ENCODE measurements around the gene CLDN19. TPM values are rescaled to one million over a fixed set of nuclear protein-coding genes. Genes with fewer than 3 reads are reported as not detected.

Gene CLDN19
- total RNA-seq, 6 experiments from 2014 or later: not detected

DNA sequence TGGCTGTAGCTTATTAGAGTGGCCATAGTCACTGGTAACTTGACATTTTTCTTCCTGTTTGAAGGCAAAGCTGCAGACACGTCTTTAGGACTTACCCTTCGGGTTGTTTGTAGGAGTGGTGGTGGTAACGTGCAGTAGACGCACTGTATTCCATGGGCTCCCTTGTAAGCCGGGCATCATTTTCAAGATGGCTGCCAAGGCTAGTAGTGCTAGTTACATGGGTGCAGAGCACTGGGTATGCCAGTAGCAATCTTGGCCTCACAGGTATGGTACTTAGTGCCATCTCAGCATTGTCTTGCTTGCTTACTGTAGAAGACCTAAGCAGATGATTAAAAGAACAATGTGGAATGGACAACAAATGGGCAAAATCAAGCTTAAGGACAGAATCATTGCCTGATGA lies 55.9 kb downstream of the CLDN19 start:
- peak overlapping the region; percentile 82 for H3K27ac Mint-ChIP-seq
- TF ChIP-seq, protein P1, sequence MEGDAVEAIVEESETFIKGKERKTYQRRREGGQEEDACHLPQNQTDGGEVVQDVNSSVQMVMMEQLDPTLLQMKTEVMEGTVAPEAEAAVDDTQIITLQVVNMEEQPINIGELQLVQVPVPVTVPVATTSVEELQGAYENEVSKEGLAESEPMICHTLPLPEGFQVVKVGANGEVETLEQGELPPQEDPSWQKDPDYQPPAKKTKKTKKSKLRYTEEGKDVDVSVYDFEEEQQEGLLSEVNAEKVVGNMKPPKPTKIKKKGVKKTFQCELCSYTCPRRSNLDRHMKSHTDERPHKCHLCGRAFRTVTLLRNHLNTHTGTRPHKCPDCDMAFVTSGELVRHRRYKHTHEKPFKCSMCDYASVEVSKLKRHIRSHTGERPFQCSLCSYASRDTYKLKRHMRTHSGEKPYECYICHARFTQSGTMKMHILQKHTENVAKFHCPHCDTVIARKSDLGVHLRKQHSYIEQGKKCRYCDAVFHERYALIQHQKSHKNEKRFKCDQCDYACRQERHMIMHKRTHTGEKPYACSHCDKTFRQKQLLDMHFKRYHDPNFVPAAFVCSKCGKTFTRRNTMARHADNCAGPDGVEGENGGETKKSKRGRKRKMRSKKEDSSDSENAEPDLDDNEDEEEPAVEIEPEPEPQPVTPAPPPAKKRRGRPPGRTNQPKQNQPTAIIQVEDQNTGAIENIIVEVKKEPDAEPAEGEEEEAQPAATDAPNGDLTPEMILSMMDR (IDR thresholded peaks at IDR 0.05): no peak

More for the DNA sequence above, 55.9 kb downstream of the CLDN19 start:
- Mint-ChIP-seq H3K4me1 (ENCODE audit: low read depth) (peaks cover 80% of the 10 kb centered on the region), H3K4me3 (peak overlapping the region; percentile 99), H3K36me3 (ENCODE audit: low read depth) (peaks cover 31% of the 10 kb centered on the region), H3K9me3 (no peaks in the 10 kb centered on the region), H3K27me3 (ENCODE audit: insufficient read depth) (peaks cover 6% of the 10 kb centered on the region)
- peak; percentile 20 for DNase-seq

Other genes starting within 250 kb of the CLDN19 start
- 10 to 100 TPM; 30.0 to 45.6 (median 40.0) TPM for gene PPIH, start 81.8 kb downstream of the CLDN19 start, total RNA-seq (2021; fragmentation: NEBNext Ultra II Directional; extraction: Animal tissue kit (Norgen Biotek cat#: 25700))
- gene YBX1, start 57.8 kb downstream of the CLDN19 start, total RNA-seq (2021; fragmentation: NEBNext Ultra II Directional; extraction: Animal tissue kit (Norgen Biotek cat#: 25700)): 100 to 1,000 TPM; 736 to 879 (median 836) TPM
- 100 to 1,000 TPM; 115 to 169 (median 126) TPM for gene P3H1, start 26.8 kb upstream of the CLDN19 start, total RNA-seq (2021; fragmentation: NEBNext Ultra II Directional; extraction: Animal tissue kit (Norgen Biotek cat#: 25700))
- gene C1orf50, start 27.0 kb upstream of the CLDN19 start, total RNA-seq (2021; fragmentation: NEBNext Ultra II Directional; extraction: Animal tissue kit (Norgen Biotek cat#: 25700)): 1 to 10 TPM; 4.9 to 8.8 (median 6.0) TPM
- not detected for gene TMEM269, start 44.8 kb upstream of the CLDN19 start, total RNA-seq (2021; fragmentation: NEBNext Ultra II Directional; extraction: Animal tissue kit (Norgen Biotek cat#: 25700))
- 10 to 100 TPM in 3 of 6 experiments, 1 to 10 TPM in 3; 8.9 to 12.3 (median 10.4) TPM for gene ERMAP, start 76.9 kb upstream of the CLDN19 start, total RNA-seq (2021; fragmentation: NEBNext Ultra II Directional; extraction: Animal tissue kit (Norgen Biotek cat#: 25700))
- 10 to 100 TPM in 5 of 6 experiments, 1 to 10 TPM in 1; 9.6 to 17.8 (median 14.7) TPM for gene SVBP, start 77.2 kb upstream of the CLDN19 start, total RNA-seq (2021; fragmentation: NEBNext Ultra II Directional; extraction: Animal tissue kit (Norgen Biotek cat#: 25700))
- gene ZNF691, start 106.4 kb upstream of the CLDN19 start, total RNA-seq (2021; fragmentation: NEBNext Ultra II Directional; extraction: Animal tissue kit (Norgen Biotek cat#: 25700)): 1 to 10 TPM; 4.3 to 5.8 (median 5.4) TPM
- 100 to 1,000 TPM in 4 of 6 experiments, 10 to 100 TPM in 2; 89.7 to 174 (median 105) TPM for gene SLC2A1, start 218.6 kb upstream of the CLDN19 start, total RNA-seq (2021; fragmentation: NEBNext Ultra II Directional; extraction: Animal tissue kit (Norgen Biotek cat#: 25700))

All from HFFc6 (cell line).